HCT116 (cell line): ENCODE measurements around the gene ENGASE. TPM values are rescaled to one million over a fixed set of nuclear protein-coding genes. Genes with fewer than 3 reads are reported as not detected.

ENCODE experiments used
- ATAC-seq: fragments of 200-7000 bp; cut with Tn5 transposase; 2 replicates; pipeline ENCODE4 v1.9.1; 2020; ENCODE audit warnings: mild to moderate bottlenecking, moderate library complexity
- BruUV-seq: library from RNA; stranded (reverse); fragments of 400-500 nt; replicated peaks from 2 replicates; lab custom pipeline; 2021; lab: Mats Ljungman, UMichigan
- CTCF ChIA-PET: fragments of 300-600 bp; sonication (Branson Sonifier 250); formaldehyde crosslinking; loops from one replicate; lab custom pipeline; 2021; ENCODE audit warnings: antibody characterized with exemption; lab: Charles Lee
- POLR2A ChIA-PET: fragments of 300-600, 350-600 bp; sonication (Branson Sonifier 250); formaldehyde crosslinking; loops from one replicate; lab custom pipeline; 2021; ENCODE audit warnings: antibody characterized with exemption; lab: Charles Lee
- RAD21 ChIA-PET, 2 experiments: fragments of 300-600 bp; sonication (Branson Sonifier 250); formaldehyde crosslinking; loops; one replicate each; lab custom pipeline; 2023; ENCODE audit warnings: low total read pairs in 2 of 2; ENCODE audit not compliant: uncharacterized antibody in 2 of 2, unreplicated experiment in 2 of 2, low non-redundant PET in 1 of 2; lab: Charles Lee
- DNase-seq: peaks from one replicate; pipeline ENCODE4 v3.0.0-alpha.2; 2010; ENCODE audit warnings: low read depth, low spot score
- H2AFZ ChIP-seq: fragments of 200-600 bp; shearing (Covaris generic), sonication (generic); 2 replicates; pipeline ENCODE4 v1.6.1; 2017; ENCODE audit warnings: low read depth, mixed run types, mixed read lengths, antibody characterized with exemption, low read length; ENCODE audit not compliant: poor library complexity, severe bottlenecking
- H3K27ac ChIP-seq: 2 replicates; pipeline ENCODE4 v1.5.1; 2012; ENCODE audit warnings: low read depth, low read length
- H3K27me3 ChIP-seq: fragments of 200-600 bp; sonication (generic); 2 replicates; pipeline ENCODE4 v1.6.1; 2016; ENCODE audit warnings: mixed run types, low read length, mixed read lengths; ENCODE audit not compliant: insufficient read depth
- H3K36me3 ChIP-seq, 2 experiments: fragments of 200-500 bp in 1 of 2; fragments of 200-600 bp in 1 of 2; sonication (Bioruptor generic) in 1 of 2; sonication (generic) in 1 of 2; 2 replicates each; pipeline versions ENCODE4 v1.5.1 to v1.6.1; 2014 to 2016; ENCODE audit warnings: low read length in 2 of 2, inconsistent platforms in 1 of 2, mixed read lengths in 1 of 2, mixed run types in 1 of 2; ENCODE audit not compliant: insufficient read depth in 2 of 2, control insufficient read depth in 1 of 2
- H3K4me1 ChIP-seq, 2 experiments: fragments of 200-600 bp in 1 of 2; sonication (generic) in 1 of 2; 2 replicates each; pipeline versions ENCODE4 v1.5.1 to v1.6.1; 2012 to 2017; ENCODE audit warnings: low read length in 2 of 2, inconsistent platforms in 1 of 2, mild to moderate bottlenecking in 1 of 2, mixed read lengths in 1 of 2, mixed run types in 1 of 2, moderate library complexity in 1 of 2; ENCODE audit not compliant: insufficient read depth in 2 of 2, control insufficient read depth in 1 of 2
- H3K4me2 ChIP-seq: fragments of 200-600 bp; sonication (generic); 2 replicates; pipeline ENCODE4 v1.6.1; 2017; ENCODE audit warnings: mixed run types, low read length, mixed read lengths
- H3K4me3 ChIP-seq, 2 experiments: fragments of 200-600 bp in 1 of 2; sonication (generic) in 1 of 2; replicated peaks in 1 of 2; 2 replicates each; pipeline ENCODE4 v1.5.1; 2011 to 2016; ENCODE audit warnings: low read length in 2 of 2, control low read depth in 1 of 2, low read depth in 1 of 2, mild to moderate bottlenecking in 1 of 2, mixed read lengths in 1 of 2, mixed run types in 1 of 2
- H3K79me2 ChIP-seq: fragments of 200-600 bp; sonication (generic); 2 replicates; pipeline ENCODE4 v1.6.1; 2017; ENCODE audit warnings: mild to moderate bottlenecking, mixed run types, low read length, moderate library complexity, mixed read lengths; ENCODE audit not compliant: insufficient read depth
- H3K9ac ChIP-seq: fragments of 200-600 bp; sonication (generic); 2 replicates; pipeline ENCODE4 v1.6.1; 2016; ENCODE audit warnings: low read length, mixed read lengths
- H3K9me2 ChIP-seq: fragments of 200-600 bp; sonication (generic), shearing (Covaris generic); 2 replicates; pipeline ENCODE4 v1.6.1; 2017; ENCODE audit warnings: mixed run types, mild to moderate bottlenecking, moderate library complexity; ENCODE audit not compliant: insufficient read depth
- H3K9me3 ChIP-seq, 2 experiments: fragments of 200-500 bp in 1 of 2; fragments of 200-600 bp in 1 of 2; sonication (Bioruptor generic) in 1 of 2; sonication (generic) in 1 of 2; 2 replicates each; pipeline ENCODE4 v1.6.1; 2014 to 2017; ENCODE audit warnings: low read length in 2 of 2, mixed read lengths in 2 of 2, inconsistent platforms in 1 of 2, low read depth in 1 of 2, mild to moderate bottlenecking in 1 of 2, mixed run types in 1 of 2, moderate library complexity in 1 of 2; ENCODE audit not compliant: control insufficient read depth in 1 of 2, insufficient read depth in 1 of 2
- H4K20me1 ChIP-seq: fragments of 200-600 bp; sonication (generic), shearing (Covaris generic); 2 replicates; pipeline ENCODE4 v1.6.1; 2017; ENCODE audit warnings: mixed run types, mild to moderate bottlenecking, moderate library complexity; ENCODE audit not compliant: insufficient read depth
- ATF3 ChIP-seq: IDR thresholded peaks from 2 replicates; pipeline ENCODE4 v1.6.1; 2012
- CBX3 ChIP-seq: IDR thresholded peaks from 2 replicates; pipeline ENCODE4 v1.6.1; 2012; ENCODE audit warnings: low read depth
- CEBPB ChIP-seq: IDR thresholded peaks from 2 replicates; pipeline ENCODE4 v1.6.1; 2012; ENCODE audit warnings: low read depth
- EGR1 ChIP-seq: IDR thresholded peaks from 2 replicates; pipeline ENCODE4 v1.6.1; 2012; ENCODE audit warnings: low read depth
- ELF1 ChIP-seq: IDR thresholded peaks from 2 replicates; pipeline ENCODE4 v1.6.1; 2012; ENCODE audit warnings: low read depth, borderline replicate concordance
- EZH2 ChIP-seq: fragments of 200-600 bp; sonication (generic); IDR thresholded peaks from 2 replicates; pipeline ENCODE4 v1.6.1; 2017; ENCODE audit warnings: antibody characterized with exemption, mixed run types
- EZH2phosphoT487 ChIP-seq: fragments of 200-600 bp; IDR thresholded peaks from 2 replicates; pipeline ENCODE4 v1.6.1; 2018; ENCODE audit warnings: antibody characterized with exemption, borderline replicate concordance
- FOSL1 ChIP-seq: IDR thresholded peaks from 2 replicates; pipeline ENCODE4 v1.6.1; 2012; ENCODE audit warnings: low read depth
- JUND ChIP-seq: IDR thresholded peaks from 2 replicates; pipeline ENCODE4 v1.6.1; 2012
- MAX ChIP-seq: IDR thresholded peaks from 2 replicates; pipeline ENCODE4 v1.6.1; 2012
- POLR2AphosphoS5 ChIP-seq: IDR thresholded peaks from 2 replicates; pipeline ENCODE4 v1.6.1; 2011; ENCODE audit warnings: mild to moderate bottlenecking, low read depth, low read length, moderate library complexity
- RAD21 ChIP-seq: IDR thresholded peaks from 2 replicates; pipeline ENCODE4 v1.6.1; 2012; ENCODE audit warnings: low read depth, mild to moderate bottlenecking
- REST ChIP-seq: IDR thresholded peaks from 2 replicates; pipeline ENCODE4 v1.6.1; 2012; ENCODE audit warnings: low read depth
- SRF ChIP-seq: IDR thresholded peaks from 2 replicates; pipeline ENCODE4 v1.6.1; 2012; ENCODE audit warnings: low read depth
- TCF7L2 ChIP-seq: IDR thresholded peaks from 2 replicates; pipeline ENCODE4 v1.7.0; 2011; ENCODE audit warnings: borderline replicate concordance, inconsistent platforms; ENCODE audit not compliant: insufficient read depth, insufficient read length; ENCODE audit errors: extremely low read depth
- YY1 ChIP-seq: IDR thresholded peaks from 2 replicates; pipeline ENCODE4 v1.6.1; 2011; ENCODE audit warnings: low read length, low read depth, moderate library complexity, mild to moderate bottlenecking; ENCODE audit not compliant: insufficient replicate concordance; ENCODE audit errors: extremely low read depth
- ZBTB33 ChIP-seq: IDR thresholded peaks from 2 replicates; pipeline ENCODE4 v1.6.1; 2011; ENCODE audit warnings: mild to moderate bottlenecking, low read length, moderate library complexity; ENCODE audit not compliant: insufficient replicate concordance; ENCODE audit errors: extremely low read depth
- ZFX ChIP-seq: fragments of 450-650 bp; IDR thresholded peaks from 2 replicates; pipeline ENCODE4 v1.6.1; 2017
- ZNF274 ChIP-seq: fragments of 200-500 bp; sonication (Bioruptor generic); IDR thresholded peaks from 2 replicates; pipeline ENCODE4 v1.6.1; 2014; ENCODE audit warnings: mild to moderate bottlenecking, low read depth, low read length, inconsistent platforms
- intact Hi-C: fragments of 100-400 bp; cut with micrococcal nuclease; formaldehyde crosslinking; loops from 2 replicates; pipeline ENCODE4 v1.10.0; 2022
- total RNA-seq: library from RNA; stranded (reverse); gene quantifications from one replicate; pipeline ENCODE4 v1.2.1, GENCODE V29; 2021; ENCODE audit not compliant: unreplicated experiment

The ENGASE gene
- total RNA-seq, 1 experiment from 2014 or later = 54.2 TPM

- H3K4me3 ChIP-seq = no peak overlapping the region
- H3K27me3 ChIP-seq = peaks cover 9% of the 10 kb centered on the region; the same call in 1 of the 2 replicates
- DNase-seq (no peak), ATAC-seq (no peak)
- H3K4me1 ChIP-seq = no peaks in the 10 kb centered on the region; a peak in 1 of 4 replicates
- H4K20me1 ChIP-seq = no peaks in the 10 kb centered on the region
- H3K9ac ChIP-seq = no peak overlapping the region
- intact Hi-C loops = no loop called here
- H3K36me3 ChIP-seq = no peaks in the 10 kb centered on the region
- H3K9me2 ChIP-seq = no peaks in the 10 kb centered on the region
- BruUV-seq = no TSS peak
- no peak for TF ChIP-seq EZH2
- no peak for TF ChIP-seq ZFX
- TF ChIP-seq FOSL1 = no peak
- TF ChIP-seq ZNF274 = no peak
- TF ChIP-seq ATF3 = no peak
- TF ChIP-seq CEBPB = no peak
- TF ChIP-seq REST = no peak
- no peak for TF ChIP-seq EGR1
- TF ChIP-seq CBX3 = no peak
- no peak for TF ChIP-seq SRF
- no peak for TF ChIP-seq ZBTB33
- no peak for TF ChIP-seq ELF1
- no peak for TF ChIP-seq MAX
- no peak for TF ChIP-seq JUND
- no peak for TF ChIP-seq EZH2phosphoT487
- no peak for TF ChIP-seq RAD21
- TF ChIP-seq POLR2AphosphoS5 = no peak
- no peak for TF ChIP-seq YY1
- TF ChIP-seq TCF7L2 = no peak
- H3K27ac ChIP-seq = no peak overlapping the region
- H3K9me3 ChIP-seq = no peaks in the 10 kb centered on the region
- no peaks in the 10 kb centered on the region for H3K79me2 ChIP-seq
- ChIA-PET CTCF (no interaction called here), POLR2A (no interaction called here), RAD21 (no interaction called here)
- H3K4me2 ChIP-seq = no peak overlapping the region
- H2AFZ ChIP-seq = no peak overlapping the region
These were observed 20.9 kb downstream of the ENGASE start for GRCh38 chr17:79095345-79096055.
